ENCODE data around the gene MARK4. TPM values are rescaled to one million over a fixed set of nuclear protein-coding genes. Genes with fewer than 3 reads are reported as not detected.

Gene MARK4
- total and polyA plus RNA-seq, 4 donors = 3.5 to 11.1 (median 6.1) TPM

DNA sequence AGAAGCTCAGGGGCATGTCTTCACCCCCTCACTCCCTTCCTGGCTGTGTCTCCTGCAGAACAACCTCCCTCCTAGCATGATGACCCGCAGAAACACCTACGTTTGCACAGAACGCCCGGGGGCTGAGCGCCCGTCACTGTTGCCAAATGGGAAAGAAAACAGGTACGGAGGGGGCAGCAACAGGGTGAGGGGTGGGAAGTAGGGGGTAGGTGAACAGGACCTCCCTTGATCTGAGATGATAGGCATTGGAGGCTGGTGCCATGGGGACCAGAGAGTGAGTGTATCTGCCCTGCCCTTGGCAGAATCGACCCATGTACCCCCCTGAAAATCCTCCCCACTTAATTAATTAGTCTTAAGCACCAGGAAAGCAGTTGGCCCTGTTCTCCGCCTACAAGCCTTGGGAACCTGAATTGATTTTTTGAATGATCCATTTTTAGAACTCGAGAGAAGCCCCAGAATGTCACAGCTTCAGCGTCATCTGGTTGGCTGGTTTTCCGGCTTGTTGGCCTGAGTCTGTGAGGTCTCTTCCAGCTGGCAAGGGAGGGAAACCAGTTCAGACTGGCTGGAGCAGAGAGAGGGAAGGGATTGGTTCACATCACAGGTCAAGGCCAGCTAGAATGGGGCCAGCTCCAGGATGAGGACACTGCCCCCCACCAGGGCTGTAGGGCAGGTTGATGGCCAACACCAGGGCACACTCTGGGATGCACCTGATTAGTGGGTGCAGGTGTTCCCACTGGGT lies 43.4 kb downstream of the MARK4 start:
- no peaks in the 10 kb centered on the region for H3K9me3 ChIP-seq (ENCODE audit: control insufficient read depth in 4 of 4, low read length in 3 of 4)
- WGBS = 33% methylated on average over 12 of the region's 12 CpGs
- peaks cover 6 to 61% (median 45%) of the 10 kb centered on the region in 4 donors for H3K4me1 ChIP-seq (ENCODE audit: control insufficient read depth in 4 of 4, insufficient read depth in 4 of 4, low read length in 3 of 4)
- TF ChIP-seq FOXA1 (IDR thresholded peaks at IDR 0.05) (peak; percentile 56), JUND (IDR thresholded peaks at IDR 0.05) (peak; percentile 57 to 73), TAF1 (conservative IDR thresholded peaks at IDR 0.05) (no peak), RAD21 (IDR thresholded peaks at IDR 0.05) (peak; percentile 22 to 55), HNF4G (IDR thresholded peaks at IDR 0.05) (peak; percentile 20), HNF4A (conservative IDR thresholded peaks at IDR 0.05) (peak; percentile 91 to 93), NR2F2 (IDR thresholded peaks at IDR 0.05) (peak; percentile 97), RXRA (IDR thresholded peaks at IDR 0.05) (peak; percentile 99), ATF3 (IDR thresholded peaks at IDR 0.05) (no peak), GABPA (IDR thresholded peaks at IDR 0.05 in 1 of 2, conservative IDR thresholded peaks at IDR 0.05 in 1 of 2) (peak in 1 of 2 donors; percentile 53), EGR1 (IDR thresholded peaks at IDR 0.05; ENCODE audit: low read depth in 2 of 2) (peak in 1 of 2 donors; percentile 69), FOXA2 (IDR thresholded peaks at IDR 0.05) (peak; percentile 36), SP1 (IDR thresholded peaks at IDR 0.05) (peak; percentile 92), YY1 (IDR thresholded peaks at IDR 0.05) (peak; percentile 76)
- TF ChIP-seq, protein P1, sequence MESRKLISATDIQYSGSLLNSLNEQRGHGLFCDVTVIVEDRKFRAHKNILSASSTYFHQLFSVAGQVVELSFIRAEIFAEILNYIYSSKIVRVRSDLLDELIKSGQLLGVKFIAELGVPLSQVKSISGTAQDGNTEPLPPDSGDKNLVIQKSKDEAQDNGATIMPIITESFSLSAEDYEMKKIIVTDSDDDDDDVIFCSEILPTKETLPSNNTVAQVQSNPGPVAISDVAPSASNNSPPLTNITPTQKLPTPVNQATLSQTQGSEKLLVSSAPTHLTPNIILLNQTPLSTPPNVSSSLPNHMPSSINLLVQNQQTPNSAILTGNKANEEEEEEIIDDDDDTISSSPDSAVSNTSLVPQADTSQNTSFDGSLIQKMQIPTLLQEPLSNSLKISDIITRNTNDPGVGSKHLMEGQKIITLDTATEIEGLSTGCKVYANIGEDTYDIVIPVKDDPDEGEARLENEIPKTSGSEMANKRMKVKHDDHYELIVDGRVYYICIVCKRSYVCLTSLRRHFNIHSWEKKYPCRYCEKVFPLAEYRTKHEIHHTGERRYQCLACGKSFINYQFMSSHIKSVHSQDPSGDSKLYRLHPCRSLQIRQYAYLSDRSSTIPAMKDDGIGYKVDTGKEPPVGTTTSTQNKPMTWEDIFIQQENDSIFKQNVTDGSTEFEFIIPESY (IDR thresholded peaks at IDR 0.05) = peak; percentile 95
- TF ChIP-seq, protein P2, sequence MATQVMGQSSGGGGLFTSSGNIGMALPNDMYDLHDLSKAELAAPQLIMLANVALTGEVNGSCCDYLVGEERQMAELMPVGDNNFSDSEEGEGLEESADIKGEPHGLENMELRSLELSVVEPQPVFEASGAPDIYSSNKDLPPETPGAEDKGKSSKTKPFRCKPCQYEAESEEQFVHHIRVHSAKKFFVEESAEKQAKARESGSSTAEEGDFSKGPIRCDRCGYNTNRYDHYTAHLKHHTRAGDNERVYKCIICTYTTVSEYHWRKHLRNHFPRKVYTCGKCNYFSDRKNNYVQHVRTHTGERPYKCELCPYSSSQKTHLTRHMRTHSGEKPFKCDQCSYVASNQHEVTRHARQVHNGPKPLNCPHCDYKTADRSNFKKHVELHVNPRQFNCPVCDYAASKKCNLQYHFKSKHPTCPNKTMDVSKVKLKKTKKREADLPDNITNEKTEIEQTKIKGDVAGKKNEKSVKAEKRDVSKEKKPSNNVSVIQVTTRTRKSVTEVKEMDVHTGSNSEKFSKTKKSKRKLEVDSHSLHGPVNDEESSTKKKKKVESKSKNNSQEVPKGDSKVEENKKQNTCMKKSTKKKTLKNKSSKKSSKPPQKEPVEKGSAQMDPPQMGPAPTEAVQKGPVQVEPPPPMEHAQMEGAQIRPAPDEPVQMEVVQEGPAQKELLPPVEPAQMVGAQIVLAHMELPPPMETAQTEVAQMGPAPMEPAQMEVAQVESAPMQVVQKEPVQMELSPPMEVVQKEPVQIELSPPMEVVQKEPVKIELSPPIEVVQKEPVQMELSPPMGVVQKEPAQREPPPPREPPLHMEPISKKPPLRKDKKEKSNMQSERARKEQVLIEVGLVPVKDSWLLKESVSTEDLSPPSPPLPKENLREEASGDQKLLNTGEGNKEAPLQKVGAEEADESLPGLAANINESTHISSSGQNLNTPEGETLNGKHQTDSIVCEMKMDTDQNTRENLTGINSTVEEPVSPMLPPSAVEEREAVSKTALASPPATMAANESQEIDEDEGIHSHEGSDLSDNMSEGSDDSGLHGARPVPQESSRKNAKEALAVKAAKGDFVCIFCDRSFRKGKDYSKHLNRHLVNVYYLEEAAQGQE (IDR thresholded peaks at IDR 0.05) = peak; percentile 85
- TF ChIP-seq, protein P3, sequence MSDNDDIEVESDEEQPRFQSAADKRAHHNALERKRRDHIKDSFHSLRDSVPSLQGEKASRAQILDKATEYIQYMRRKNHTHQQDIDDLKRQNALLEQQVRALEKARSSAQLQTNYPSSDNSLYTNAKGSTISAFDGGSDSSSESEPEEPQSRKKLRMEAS (IDR thresholded peaks at IDR 0.05) = peak; percentile 86
- TF ChIP-seq, protein P4, sequence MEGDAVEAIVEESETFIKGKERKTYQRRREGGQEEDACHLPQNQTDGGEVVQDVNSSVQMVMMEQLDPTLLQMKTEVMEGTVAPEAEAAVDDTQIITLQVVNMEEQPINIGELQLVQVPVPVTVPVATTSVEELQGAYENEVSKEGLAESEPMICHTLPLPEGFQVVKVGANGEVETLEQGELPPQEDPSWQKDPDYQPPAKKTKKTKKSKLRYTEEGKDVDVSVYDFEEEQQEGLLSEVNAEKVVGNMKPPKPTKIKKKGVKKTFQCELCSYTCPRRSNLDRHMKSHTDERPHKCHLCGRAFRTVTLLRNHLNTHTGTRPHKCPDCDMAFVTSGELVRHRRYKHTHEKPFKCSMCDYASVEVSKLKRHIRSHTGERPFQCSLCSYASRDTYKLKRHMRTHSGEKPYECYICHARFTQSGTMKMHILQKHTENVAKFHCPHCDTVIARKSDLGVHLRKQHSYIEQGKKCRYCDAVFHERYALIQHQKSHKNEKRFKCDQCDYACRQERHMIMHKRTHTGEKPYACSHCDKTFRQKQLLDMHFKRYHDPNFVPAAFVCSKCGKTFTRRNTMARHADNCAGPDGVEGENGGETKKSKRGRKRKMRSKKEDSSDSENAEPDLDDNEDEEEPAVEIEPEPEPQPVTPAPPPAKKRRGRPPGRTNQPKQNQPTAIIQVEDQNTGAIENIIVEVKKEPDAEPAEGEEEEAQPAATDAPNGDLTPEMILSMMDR (IDR thresholded peaks at IDR 0.05; ENCODE audit: low read depth, low read length, missing input control) = no peak
- no peak overlapping the region for H3K4me3 ChIP-seq (ENCODE audit: low read depth in 1 of 3, low read length in 3 of 3)
- H3K9ac ChIP-seq (ENCODE audit: low read depth in 1 of 2, low read length in 2 of 2) = peak overlapping the region in 1 of 2 donors; percentile 60
- peaks cover 0 to 13% (median 6%) of the 10 kb centered on the region in 4 donors for H3K36me3 ChIP-seq (ENCODE audit: control insufficient read depth in 4 of 4, insufficient read depth in 3 of 4, low read depth in 1 of 4, low read length in 3 of 4)
- no peak for DNase-seq (ENCODE audit: low spot score)
- H3K27ac ChIP-seq (ENCODE audit: low read depth in 1 of 2, low read length in 2 of 2) = peak overlapping the region; percentile 80 to 87
- no peaks in the 10 kb centered on the region for H3K27me3 ChIP-seq (ENCODE audit: control insufficient read depth in 4 of 4, insufficient read depth in 4 of 4, low read length in 3 of 4)

All from liver (tissue), 9 donors.